HG03565 (cell line): ENCODE data around the gene CEP112.

Source experiments
- ATAC-seq: cut with Tn5 transposase; IDR thresholded peaks from one replicate; pipeline ENCODE4 v1.9.1; 2021; ENCODE audit warnings: mild to moderate bottlenecking, moderate library complexity; ENCODE audit not compliant: unreplicated experiment

Gene CEP112

GRCh38 chr17:65941356-65941899, 250.5 kb downstream of the CEP112 start:
- ATAC-seq, result no peak

GRCh38 chr17:65936013-65936412, 255.9 kb downstream of the CEP112 start:
- ATAC-seq, result no peak

GRCh38 chr17:65933290-65933689, 258.6 kb downstream of the CEP112 start:
- ATAC-seq, result no peak

- no peak for ATAC-seq
Observed at GRCh38 chr17:65931246-65932149, 260.4 kb downstream of the CEP112 start.

GRCh38 chr17:65930140-65930730, 261.7 kb downstream of the CEP112 start:
- no peak for ATAC-seq

GRCh38 chr17:65926599-65926998, 265.3 kb downstream of the CEP112 start:
- ATAC-seq, result no peak

- ATAC-seq, result no peak
Observed at GRCh38 chr17:65925606-65926307, 266.2 kb downstream of the CEP112 start.

GRCh38 chr17:65920996-65921395, 270.9 kb downstream of the CEP112 start:
- ATAC-seq, result no peak

GRCh38 chr17:65918916-65919315, 273.0 kb downstream of the CEP112 start:
- ATAC-seq, result no peak

- ATAC-seq, result no peak
Observed at GRCh38 chr17:65918500-65918899, 273.4 kb downstream of the CEP112 start.

GRCh38 chr17:65917560-65917959, 274.4 kb downstream of the CEP112 start:
- no peak for ATAC-seq

GRCh38 chr17:65916425-65916824, 275.5 kb downstream of the CEP112 start:
- ATAC-seq, result no peak

- ATAC-seq, result peak; percentile 94
Observed at GRCh38 chr17:65914784-65915342, 277.1 kb downstream of the CEP112 start.

GRCh38 chr17:65913326-65913850, 278.5 kb downstream of the CEP112 start:
- no peak for ATAC-seq

GRCh38 chr17:65910836-65911235, 281.1 kb downstream of the CEP112 start:
- ATAC-seq, result no peak

- ATAC-seq, result no peak
Observed at GRCh38 chr17:65902831-65903522, 289.0 kb downstream of the CEP112 start.

GRCh38 chr17:65902155-65902554, 289.8 kb downstream of the CEP112 start:
- ATAC-seq, result no peak

- no peak for ATAC-seq
Observed at GRCh38 chr17:65901394-65901793, 290.5 kb downstream of the CEP112 start.

- no peak for ATAC-seq
Observed at GRCh38 chr17:65900216-65900615, 291.7 kb downstream of the CEP112 start.

- no peak for ATAC-seq
Observed at GRCh38 chr17:65898651-65899050, 293.3 kb downstream of the CEP112 start.
